ENCODE results near the gene PPP3CA.
"Not testable (repeated sequence)": the region's sequence is repeated elsewhere in the genome, so short reads cannot be mapped to it uniquely, and the experiment has no call there.

The PPP3CA gene

GRCh38 chr4:101131058-101131457 is 216.3 kb downstream of the PPP3CA start:
- DNase-seq: not testable (repeated sequence)

- not testable (repeated sequence) for DNase-seq
Measured at GRCh38 chr4:101128898-101129297, 218.4 kb downstream of the PPP3CA start.

- DNase-seq: no peak
Measured at GRCh38 chr4:101128473-101128872, 218.9 kb downstream of the PPP3CA start.

GRCh38 chr4:101127176-101127790 is 220.0 kb downstream of the PPP3CA start:
- no peak for DNase-seq

- DNase-seq: peak in 1 of 2 donors; percentile 27
Measured at GRCh38 chr4:101126059-101126458, 221.3 kb downstream of the PPP3CA start.

GRCh38 chr4:101125045-101125942 is 222.0 kb downstream of the PPP3CA start:
- no peak for DNase-seq

- no peak for DNase-seq
Measured at GRCh38 chr4:101123231-101123630, 224.1 kb downstream of the PPP3CA start.

GRCh38 chr4:101122019-101122418 is 225.3 kb downstream of the PPP3CA start:
- DNase-seq: peak in 1 of 2 donors; percentile 18

- no peak for DNase-seq
Measured at GRCh38 chr4:101119141-101119540, 228.2 kb downstream of the PPP3CA start.

- DNase-seq: no peak
Measured at GRCh38 chr4:101118617-101119016, 228.7 kb downstream of the PPP3CA start.

- no peak for DNase-seq
Measured at GRCh38 chr4:101115887-101116286, 231.4 kb downstream of the PPP3CA start.

- no peak for DNase-seq
Measured at GRCh38 chr4:101114936-101115372, 232.4 kb downstream of the PPP3CA start.

- DNase-seq: no peak
Measured at GRCh38 chr4:101104312-101105052, 242.8 kb downstream of the PPP3CA start.

- peak; percentile 4 to 34 for DNase-seq
Measured at GRCh38 chr4:101103381-101104142, 243.8 kb downstream of the PPP3CA start.

GRCh38 chr4:101102114-101102742 is 245.1 kb downstream of the PPP3CA start:
- no peak for DNase-seq

- no peak for DNase-seq
Measured at GRCh38 chr4:101101072-101101471, 246.3 kb downstream of the PPP3CA start.

GRCh38 chr4:101098666-101099400 is 248.5 kb downstream of the PPP3CA start:
- no peak for DNase-seq

GRCh38 chr4:101092609-101093008 is 254.7 kb downstream of the PPP3CA start:
- DNase-seq: not testable (repeated sequence)

GRCh38 chr4:101089168-101089567 is 258.2 kb downstream of the PPP3CA start:
- no peak for DNase-seq

- DNase-seq: no peak
Measured at GRCh38 chr4:101086801-101087586, 260.3 kb downstream of the PPP3CA start.
